Skeletal muscle cell (primary cell): ENCODE data around the gene CASP6.

Experiments used
- DNase-seq: peaks from one replicate; pipeline ENCODE4 v3.0.0-alpha.2; 2010; ENCODE audit warnings: low read depth
- H3K4me3 ChIP-seq: 2 replicates; pipeline ENCODE4 v1.5.1; 2011; ENCODE audit warnings: low read depth, mild to moderate bottlenecking, control low read depth, low read length, moderate library complexity

CASP6 gene

DNA sequence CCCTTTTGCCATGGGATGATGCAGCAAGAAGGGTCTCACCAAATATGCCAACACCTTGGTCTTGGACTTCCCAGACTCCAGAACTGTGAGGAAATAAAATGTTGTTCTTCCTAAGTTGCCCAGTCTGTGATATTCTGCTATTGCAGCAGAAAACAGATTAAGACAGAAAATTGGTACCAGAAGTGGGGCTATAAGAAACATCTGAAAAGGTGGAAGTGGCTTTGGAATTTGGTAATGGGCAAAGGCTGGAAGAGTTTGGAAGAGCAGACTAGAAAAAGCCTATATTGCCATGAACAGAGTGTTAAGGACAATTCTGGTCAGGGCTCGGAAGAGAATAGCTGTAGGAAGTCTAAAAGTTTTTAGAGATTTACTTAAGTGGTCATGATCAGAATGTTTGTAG, 27.4 kb downstream of the CASP6 start:
- no peak overlapping the region for H3K4me3 ChIP-seq
- no peak for DNase-seq

GRCh38 chr4:109675181-109675580, 28.1 kb downstream of the CASP6 start:
- no peak overlapping the region for H3K4me3 ChIP-seq
- no peak for DNase-seq

DNA sequence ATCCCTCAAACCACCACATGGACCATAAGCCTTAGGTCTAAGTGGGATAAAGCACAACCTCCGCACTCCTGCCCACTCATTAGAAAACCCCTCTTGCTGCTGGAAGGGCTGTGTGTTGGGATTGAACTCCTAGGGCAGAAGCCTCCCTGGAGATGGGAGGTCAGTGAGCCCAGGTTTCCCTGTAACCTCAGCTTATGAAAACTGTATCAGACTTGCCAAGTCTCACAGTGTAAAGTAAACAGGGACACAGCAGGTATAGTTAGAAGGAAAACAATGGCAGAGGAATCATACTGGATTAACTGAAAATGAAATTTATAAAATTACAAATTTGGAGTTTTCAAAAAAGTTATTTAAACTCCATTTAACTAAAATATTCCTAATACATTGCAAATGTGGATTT, 29.9 kb downstream of the CASP6 start:
- H3K4me3 ChIP-seq, result no peak overlapping the region
- no peak for DNase-seq

DNA sequence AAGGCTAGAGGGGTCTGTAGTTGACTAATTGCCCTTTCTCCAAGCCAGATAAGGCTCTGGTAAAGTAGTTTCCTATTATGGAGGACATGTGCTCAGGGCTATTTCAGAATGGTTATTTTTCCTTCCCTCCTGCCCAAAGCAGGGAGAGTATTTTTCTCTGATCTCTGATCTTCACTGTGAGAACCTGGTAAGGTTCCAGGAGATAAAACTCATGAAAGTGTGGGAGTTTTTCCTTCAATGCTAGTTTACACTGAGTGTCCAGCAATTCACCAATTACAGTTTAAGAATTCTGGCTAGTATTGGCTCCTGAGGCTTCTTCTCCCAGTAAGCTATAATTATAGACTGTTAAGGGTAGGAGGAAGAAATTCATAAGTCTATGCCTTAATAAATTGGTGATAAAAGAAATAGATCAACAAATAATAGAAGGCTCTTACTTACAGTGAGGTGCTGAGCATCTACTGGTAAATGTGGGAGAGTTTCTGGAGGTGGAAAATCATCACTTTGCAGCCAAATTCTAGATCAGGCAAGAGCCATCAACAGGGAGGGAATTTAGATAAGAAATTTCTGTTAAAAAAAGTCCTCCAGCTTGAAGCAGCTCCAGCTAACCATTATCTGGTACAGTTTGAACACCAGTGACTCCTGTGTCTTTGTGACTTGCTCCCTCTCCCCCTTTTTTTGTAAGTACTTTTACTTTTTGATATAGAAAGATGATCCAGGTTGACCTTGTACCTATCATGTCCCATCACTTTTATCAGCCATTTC, 30.9 kb downstream of the CASP6 start:
- no peak for DNase-seq
- H3K4me3 ChIP-seq, result no peak overlapping the region

DNA sequence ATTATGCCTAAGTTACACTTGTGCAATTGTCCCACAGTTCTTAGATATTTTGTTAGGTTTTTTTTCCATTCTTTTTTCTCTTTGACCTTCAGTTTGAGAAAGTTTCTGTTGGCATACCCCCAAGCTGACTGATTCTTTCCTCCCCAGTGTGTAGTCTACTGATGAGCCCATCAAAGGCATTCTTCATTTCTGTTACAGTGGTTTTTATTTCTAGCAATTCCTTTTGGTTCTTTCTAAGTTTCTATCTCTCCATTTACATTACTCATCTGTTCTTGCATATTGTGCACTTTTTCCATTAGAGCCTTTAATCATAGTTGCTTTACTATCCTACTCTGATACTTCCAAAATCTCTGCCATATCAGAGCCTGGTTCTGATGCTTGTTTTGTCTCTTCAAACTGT, 31.9 kb downstream of the CASP6 start:
- H3K4me3 ChIP-seq, result no peak overlapping the region
- no peak for DNase-seq

DNA sequence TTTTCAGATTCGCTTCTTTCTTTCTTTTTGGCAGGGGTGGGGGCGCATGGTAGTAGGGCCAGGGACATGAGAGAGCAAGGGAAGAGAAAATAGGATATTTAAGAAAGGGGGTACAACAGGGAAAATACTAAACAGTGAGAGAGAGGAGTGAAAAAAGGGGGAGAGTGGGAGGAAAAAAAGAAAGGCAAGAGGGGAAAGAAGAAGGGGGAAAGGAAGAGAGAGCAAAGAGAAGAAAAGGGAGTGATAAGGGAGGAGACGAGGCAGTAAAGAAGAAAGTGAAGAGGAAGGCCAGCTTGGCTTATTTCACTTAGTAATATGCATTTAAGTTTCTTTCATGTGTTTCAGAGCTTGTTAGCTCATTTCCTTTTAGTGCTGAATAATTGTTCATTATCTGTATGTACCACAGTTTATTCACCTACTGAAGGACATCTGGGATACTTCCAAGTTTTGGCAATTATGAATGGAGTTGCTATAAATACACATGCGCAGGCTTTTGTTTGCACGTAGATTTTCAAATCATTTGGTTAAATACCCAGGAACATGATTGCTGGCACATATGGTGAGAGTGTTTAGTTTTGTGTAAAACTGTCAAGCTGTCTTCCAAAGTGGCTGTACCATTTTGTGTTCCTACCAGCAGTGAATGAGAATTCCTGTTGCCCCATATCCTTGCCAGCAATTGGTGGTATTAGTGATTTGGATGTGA, 37.3 kb downstream of the CASP6 start:
- DNase-seq, result no peak

GRCh38 chr4:109662771-109663170, 40.5 kb downstream of the CASP6 start:
- no peak overlapping the region for H3K4me3 ChIP-seq

More for the DNA sequence above, 37.3 kb downstream of the CASP6 start:
- no peak overlapping the region for H3K4me3 ChIP-seq

DNA sequence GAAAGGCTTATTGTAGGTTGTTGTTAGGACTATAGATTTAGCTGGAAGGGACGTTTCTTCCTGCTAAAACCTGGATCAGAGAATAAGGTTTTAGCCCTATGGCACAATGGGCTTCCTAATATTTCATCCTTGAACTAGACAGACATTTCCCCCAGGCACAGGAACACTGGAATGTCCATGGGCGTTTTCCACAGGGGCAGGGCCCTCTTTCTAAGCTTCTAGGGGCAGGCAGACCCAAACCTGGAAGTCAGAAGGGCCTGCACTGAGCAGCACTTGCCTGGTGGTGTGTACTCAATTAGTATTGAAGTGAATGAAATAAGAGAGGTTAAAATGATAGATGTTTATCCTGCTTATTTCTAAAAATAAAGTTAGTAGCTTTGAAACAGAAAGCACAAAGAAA, 41.1 kb downstream of the CASP6 start:
- DNase-seq, result no peak
- H3K4me3 ChIP-seq, result no peak overlapping the region

More at GRCh38 chr4:109662771-109663170, 40.5 kb downstream of the CASP6 start:
- no peak for DNase-seq

DNA sequence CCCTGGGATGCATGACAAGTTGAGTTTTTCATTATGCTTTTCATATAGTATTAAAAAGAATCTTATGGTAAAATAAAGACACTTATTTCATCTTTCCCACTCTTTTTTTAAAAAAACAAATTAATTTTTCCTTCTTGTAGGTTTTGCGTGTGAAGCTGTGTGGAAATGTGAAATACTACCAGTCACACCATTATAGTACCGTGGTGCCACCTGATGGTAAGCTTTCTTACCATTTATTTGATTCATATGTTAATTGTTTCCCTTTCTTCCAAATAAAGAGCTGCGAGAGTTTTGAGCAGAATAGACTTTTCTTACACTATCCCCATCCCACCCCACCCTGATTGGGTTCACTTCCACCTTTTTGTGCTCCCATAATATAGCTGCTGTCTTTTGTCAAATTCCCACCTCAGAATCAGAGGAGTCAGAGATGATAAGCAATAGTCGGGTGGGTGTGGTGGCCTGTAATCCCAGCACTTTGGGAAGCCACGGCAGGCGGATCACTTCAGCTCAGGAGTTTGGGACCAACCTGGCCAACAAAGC, 44.3 kb downstream of the CASP6 start:
- no peak overlapping the region for H3K4me3 ChIP-seq
- no peak for DNase-seq

DNA sequence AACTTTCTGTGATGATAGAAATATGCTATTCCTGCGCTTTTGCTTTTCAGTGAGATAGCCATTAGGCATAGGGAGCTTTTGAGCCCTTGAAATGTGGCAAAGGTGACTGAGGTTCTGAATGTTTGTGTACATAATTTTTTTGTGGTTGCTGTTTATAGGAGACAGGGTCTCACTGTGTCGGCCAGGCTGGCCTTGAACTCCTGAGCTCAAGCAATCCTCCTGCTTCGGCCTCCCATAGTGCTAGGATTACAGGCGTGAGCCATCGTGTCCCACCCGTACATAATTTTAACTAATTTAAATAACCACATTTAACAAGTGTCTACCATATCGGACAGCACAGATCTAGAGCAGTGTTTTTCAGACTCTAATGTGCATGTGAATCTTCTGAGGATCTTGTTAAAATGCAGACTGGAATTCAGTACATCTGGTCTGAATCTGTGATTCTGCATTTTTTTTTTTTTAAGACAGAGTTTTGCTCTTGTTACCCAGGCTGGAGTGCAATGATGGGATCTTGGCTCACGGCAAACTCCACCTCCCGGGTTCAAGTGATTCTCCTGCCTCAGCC, 45.3 kb downstream of the CASP6 start:
- DNase-seq, result no peak
- H3K4me3 ChIP-seq, result no peak overlapping the region

DNA sequence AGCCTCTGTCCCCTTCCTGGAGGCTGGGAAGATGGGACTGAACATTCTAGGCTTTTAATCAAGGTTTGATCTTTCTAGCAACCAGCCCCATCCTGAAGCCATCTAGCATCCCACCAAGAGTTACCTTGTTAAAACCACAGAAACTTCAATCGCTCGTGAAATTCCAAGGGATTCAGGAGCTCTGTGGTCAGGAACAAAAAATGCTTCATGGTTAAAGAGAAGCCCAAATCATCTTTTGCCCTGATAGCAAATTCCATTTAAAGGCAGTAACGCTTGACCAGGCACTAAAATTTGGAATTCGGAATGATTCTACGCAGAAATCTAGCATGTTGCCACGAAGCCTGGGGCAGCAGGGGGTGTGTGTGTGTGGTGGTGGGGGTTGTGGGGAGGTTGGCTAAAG, 47.8 kb downstream of the CASP6 start:
- DNase-seq, result no peak
- H3K4me3 ChIP-seq, result no peak overlapping the region

DNA sequence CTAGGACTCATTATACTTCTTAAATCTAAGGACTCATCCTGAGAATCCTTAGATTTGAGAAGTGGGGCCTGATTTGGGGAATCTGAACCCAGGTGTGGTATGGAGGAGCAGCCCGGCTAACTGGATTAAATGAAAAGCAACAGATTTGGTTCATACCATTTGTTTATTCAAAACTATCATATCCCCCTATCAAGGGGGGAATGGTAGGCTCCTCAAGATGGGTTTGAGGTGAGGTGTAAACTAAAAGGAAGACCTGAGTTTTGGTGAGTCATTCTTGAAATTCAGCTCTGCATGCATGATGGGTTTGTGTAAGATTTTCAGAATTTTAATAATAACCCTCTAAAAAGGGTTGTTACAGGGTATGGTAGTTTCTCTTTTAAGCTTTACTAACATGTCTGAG, 53.4 kb downstream of the CASP6 start:
- no peak overlapping the region for H3K4me3 ChIP-seq
- no peak for DNase-seq

DNA sequence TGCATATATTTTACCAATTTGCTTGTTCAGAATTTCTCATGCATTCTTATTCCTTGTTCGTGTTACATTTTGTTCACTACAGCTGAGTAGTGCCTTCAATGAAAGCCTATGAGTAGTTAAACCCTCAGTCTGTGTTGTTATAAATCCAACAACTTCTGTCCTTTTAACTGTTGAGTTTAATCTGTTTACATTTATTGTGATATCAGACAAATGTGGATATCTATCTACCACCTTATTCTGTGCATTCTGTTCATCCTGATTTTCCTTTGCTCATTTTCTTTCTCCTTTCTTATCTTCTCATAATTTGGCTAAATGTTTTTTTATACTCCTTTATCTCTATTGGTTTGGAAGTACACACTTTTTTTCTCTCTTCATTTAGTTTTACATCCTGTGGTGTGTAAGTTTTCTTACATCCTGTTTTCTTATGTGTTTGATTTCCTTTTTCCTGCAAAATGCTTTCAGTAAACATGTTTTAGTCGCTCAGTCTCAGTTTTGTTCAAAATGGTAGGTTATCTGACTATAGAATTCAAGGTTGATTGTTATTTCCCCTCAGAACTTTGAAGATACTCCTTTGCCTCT, 54.2 kb downstream of the CASP6 start:
- no peak overlapping the region for H3K4me3 ChIP-seq
- DNase-seq, result no peak

- DNase-seq, result no peak
- H3K4me3 ChIP-seq, result no peak overlapping the region
These were observed 54.8 kb downstream of the CASP6 start for GRCh38 chr4:109648266-109648996.

DNA sequence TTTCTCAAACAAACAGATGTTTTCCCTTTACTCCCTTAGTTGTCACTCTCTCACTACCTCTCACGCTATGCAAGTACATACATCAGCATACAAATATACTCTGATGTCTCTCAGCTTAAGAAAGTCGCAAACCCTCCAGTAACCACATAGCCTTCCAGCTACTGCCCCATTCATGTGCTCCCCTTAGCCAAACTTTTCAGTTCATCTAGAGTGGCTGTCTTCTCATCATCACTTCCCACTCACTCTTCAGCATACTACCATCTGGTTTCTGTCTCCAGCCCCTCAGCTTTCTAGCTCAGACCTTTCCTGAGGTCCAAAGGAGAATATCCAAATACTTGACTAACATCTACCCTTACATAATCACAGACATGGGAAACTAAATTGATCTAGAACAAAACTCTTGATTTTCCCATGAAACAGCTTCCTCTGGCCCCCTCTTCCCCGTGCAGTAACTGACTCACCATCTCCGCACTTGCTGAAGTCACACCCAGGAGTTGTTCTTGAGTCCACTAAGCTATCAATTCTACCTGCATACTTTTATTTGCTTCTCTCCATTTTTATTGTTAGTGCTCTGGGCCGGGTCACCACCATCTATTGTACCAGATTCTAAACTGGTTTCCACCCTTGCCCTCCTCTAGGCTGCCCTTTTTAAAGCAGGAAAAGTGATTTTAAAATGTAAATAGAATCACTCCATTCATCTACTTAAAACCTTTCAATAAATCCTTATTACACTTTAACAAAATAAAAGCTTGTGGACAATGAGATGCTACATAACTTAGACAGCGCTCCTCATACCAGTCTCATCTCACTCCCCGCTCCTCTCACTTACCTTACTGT, 57.2 kb downstream of the CASP6 start:
- no peak overlapping the region for H3K4me3 ChIP-seq
- DNase-seq, result no peak

- no peak overlapping the region for H3K4me3 ChIP-seq
- no peak for DNase-seq
These were observed 62.6 kb downstream of the CASP6 start for GRCh38 chr4:109640644-109641043.
